Kidney glomerular epithelial cell (primary cell): ENCODE results near the gene PGF.
A peak's percentile ranks its signal among the peaks of the same experiment; 100 is the strongest.
"Not testable (repeated sequence)": the region's sequence is repeated elsewhere in the genome, so short reads cannot be mapped to it uniquely, and the experiment has no call there.

Source experiments
- DNase-seq: peaks from one replicate; lab custom pipeline; 2025; lab: John Stamatoyannopoulos, UW

Gene PGF

DNA sequence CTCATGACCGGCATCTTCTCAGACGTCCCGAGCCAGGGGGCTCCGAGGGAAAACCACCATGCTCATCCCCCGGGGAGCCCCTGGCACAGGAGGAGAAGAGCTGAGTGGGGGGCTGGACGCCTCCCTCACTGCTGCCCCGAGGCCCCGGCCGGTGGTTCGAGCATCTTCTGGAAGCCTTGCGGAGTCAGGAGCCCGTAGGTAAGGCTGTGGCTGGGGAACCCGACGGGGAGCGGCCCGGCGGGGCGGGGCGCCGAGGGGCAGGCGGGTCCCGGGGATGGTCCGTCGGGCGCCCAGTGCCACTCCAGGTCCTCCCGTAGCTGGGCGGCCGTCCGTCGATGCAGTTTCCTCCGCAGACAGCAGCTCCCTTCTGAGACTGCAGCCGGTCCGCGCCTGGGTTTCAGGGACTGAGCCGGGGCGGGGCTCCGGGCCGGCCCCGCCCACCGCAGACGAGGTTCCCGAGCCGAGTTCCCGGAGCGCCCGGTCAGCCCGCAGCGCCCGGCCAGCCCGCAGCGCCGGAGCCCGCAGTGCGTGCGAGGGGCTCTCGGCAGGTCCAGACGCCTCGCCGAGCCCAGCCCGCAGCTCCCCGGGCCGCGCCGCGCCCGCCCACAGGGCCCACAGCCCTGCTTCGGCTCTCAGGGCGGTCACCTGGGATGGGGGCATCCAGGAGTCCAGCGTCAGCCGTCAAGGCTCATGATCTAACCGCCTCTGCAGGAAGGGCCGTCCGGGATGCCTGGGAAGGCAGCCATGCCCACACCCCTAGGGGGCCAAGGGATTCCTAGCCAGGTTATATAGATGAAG, at the start of gene PGF:
TSS of gene PGF (minus strand) at position 369 of the 798 bp plus-strand sequence. CDS start at position 14, 355 bp downstream.
- no peak for DNase-seq

GRCh38 chr14:75003250-75004027, 48.0 kb upstream of the PGF start:
- no peak for DNase-seq

GRCh38 chr14:75002392-75003249, 47.2 kb upstream of the PGF start, which contains the start of gene EIF2B2:
TSS of gene EIF2B2 (plus strand) at chr14:75002921. CDS start at chr14:75002991, 70 bp downstream.
- peak; percentile 88 for DNase-seq

DNA sequence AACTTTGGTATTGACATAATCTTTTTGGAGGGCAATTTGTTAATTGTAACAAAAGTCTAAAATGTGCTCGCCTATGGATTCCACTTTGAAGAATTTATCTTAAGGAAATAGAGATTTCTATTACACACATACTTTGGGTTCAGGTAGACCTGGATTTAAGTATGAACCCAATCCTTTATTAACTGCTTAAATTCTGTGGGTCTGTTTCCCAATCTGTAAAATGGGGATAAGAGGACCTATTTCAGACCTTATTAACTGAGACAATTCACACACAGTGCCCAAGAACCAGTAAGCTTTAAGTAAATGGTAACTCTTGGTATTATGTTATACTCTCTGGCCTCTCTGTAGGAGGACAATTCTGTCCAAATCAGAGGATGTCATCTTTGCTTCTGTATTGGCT, 46.5 kb upstream of the PGF start:
- DNase-seq: no peak

DNA sequence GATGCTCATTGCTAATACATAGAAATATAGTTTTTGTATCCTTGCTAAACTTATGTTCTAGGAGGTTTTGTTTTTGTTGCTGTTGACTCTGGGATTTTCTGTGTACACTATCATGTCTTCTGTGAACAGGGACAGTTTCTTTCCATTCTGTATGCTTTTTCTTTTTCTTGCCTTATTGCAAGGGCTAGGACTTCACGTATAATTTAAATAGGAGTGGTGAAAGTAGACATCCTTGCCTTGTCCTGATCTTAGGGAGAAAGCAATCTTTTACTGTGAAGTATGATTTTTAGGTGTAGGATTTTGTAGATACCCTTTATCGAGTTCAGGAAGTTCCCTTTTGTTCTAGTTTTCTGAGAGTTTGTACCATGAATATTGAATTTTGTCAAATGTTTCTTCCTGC, 45.9 kb upstream of the PGF start:
- no peak for DNase-seq

DNA sequence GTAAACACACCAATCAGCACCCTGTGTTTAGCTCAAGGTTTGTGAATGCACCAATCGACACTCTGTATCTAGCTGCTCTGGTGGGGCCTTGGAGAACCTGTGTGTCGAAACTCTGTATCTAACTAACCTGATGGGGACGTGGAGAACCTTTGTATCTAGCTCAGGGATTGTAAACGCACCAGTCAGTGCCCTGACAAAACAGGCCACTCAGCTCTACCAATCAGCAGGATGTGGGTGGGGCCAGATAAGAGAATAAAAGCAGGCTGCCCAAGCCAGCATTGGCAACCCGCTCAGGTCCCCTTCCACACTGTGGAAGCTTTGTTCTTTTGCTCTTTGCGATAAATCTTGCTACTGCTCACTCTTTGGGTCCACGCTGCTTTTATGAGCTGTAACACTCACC, 40.4 kb upstream of the PGF start:
- not testable (repeated sequence) for DNase-seq

GRCh38 chr14:74994182-74994581, 38.8 kb upstream of the PGF start:
- not testable (repeated sequence) for DNase-seq

GRCh38 chr14:74988993-74989392, 33.6 kb upstream of the PGF start:
- DNase-seq: no peak

- DNase-seq: peak; percentile 75
Observed at GRCh38 chr14:74988131-74988530, 32.7 kb upstream of the PGF start.

DNA sequence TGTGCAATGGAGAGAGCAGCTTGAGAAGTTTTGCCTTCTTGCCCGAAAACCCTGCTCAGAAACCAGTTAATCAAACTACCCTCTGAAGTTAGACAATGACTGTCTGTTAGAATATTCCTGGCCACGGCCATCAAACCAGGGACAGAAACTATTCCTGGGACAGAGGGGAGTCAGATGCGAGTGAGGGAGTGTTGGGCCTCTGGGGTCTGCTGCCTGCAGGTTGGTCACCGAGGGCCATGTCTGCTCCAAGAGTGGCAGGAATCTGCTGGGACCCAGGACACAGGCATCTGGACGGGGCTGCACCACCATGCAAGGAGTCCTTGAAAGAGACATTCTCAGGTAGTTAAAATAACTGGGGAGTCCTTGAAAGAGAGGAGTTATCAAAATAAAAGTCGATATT, 30.4 kb upstream of the PGF start:
- no peak for DNase-seq

DNA sequence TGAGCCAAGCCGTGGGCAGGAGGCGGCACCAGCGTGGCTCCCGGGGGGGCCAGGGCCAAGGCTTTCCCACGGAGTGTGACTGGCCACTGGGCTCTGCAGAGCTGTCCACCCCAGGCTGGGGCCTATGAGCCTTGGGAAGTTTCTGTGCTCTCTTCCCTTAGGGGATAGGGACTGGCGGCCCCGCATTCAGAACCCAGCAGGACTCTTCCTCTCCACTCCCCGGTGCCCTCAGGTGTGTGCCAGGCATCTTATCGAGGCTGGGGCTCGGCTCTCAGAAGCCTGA, 29.6 kb upstream of the PGF start:
- DNase-seq: no peak

- no peak for DNase-seq
Observed at GRCh38 chr14:74984236-74985027, 29.0 kb upstream of the PGF start.

DNA sequence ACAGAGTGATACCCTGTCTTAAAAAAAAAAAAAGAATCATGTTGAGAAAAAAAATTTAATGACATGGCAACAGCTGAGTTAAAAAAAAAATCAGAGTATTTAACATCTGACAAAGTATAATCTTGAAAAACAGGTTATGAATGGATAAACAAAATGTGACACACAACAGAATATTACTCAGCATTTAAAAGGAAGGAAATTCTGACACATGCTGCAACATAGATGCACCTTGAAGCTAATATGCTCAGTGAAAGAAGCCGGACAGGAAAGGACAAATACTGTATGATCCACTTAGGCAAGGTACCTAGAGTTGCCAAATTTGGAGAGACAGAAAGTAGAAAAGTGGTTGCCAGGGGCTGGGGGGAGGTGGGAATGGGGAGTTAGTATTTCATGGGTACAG, 27.9 kb upstream of the PGF start:
- no peak for DNase-seq

GRCh38 chr14:74982661-74983060, 27.3 kb upstream of the PGF start:
- no peak for DNase-seq

- no peak for DNase-seq
Observed at GRCh38 chr14:74981833-74982232, 26.4 kb upstream of the PGF start.

- no peak for DNase-seq
Observed at GRCh38 chr14:74981462-74981782, 26.0 kb upstream of the PGF start.

GRCh38 chr14:74980731-74981461, 25.5 kb upstream of the PGF start:
- DNase-seq: peak; percentile 5

GRCh38 chr14:74980398-74980730, 25.0 kb upstream of the PGF start:
- DNase-seq: no peak

DNA sequence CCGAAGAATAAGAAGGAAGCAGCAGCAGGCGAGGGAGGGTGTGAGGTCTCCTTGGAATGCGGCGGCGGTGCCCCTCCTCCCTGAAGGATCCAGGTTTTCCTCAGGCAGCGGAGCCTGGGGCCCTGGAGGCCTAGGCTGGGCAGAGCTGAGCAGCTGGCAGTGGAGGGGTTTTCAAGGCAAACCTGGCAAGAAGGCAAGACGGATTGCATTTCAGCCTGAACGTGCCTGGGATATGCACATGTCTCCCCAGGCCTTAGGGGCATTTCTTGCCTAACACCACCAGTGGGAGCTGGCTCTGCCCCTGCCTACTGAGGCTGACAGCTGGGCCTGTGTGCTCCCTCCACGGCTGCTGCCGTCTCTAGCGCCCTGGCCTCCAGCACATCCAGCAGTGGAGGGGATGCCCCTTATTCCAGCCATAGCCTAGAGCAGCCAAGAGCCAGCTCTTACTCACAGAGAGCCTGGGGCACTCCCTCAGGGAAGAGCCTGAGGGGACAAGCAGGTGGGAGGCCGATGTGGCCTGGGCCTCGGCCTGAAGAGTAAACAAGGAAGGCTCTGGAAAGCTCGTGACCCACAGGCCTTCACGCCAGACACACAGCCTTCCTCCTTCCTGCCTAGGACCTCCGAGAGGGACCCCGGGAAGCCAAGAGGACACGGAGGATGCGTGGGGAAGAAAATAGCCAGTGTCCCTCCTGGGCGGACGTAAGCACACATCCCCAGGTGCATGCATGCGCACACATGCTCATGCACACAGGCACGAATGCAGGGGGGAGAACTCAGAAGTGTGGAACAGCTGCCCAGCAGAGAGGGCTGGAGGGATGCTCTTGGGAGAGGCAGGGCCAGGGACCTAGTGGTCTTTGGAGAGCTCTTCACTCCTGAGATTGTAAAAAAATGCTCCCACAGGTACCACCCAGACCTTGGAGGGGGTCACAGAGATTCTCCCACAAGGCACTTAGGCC, 24.3 kb upstream of the PGF start:
- no peak for DNase-seq

DNA sequence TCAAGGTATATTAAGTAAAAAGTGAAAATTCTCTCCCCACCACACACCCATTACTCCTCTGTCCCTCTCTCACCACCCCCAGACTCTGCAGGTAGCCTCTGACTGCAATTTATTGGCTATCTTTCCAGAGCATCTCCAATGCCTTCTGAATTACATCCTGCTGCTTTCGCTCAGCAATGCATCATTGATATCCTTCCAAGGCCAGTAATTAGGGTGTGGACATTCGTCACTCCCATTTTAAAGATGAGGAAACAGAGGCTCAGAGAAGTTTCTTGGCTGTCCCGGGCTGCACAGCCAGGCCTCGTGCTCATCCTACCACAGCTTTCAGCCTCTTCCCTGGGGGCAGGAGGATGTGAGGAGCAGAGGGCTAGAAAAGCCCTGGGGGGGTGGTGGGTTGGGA, 23.6 kb upstream of the PGF start:
- no peak for DNase-seq
